AG09309 (cell line): ENCODE results near the gene USP9X.

ENCODE experiments used
- DNase-seq: peaks from one replicate; pipeline ENCODE4 v3.0.0-alpha.2; 2010; ENCODE audit warnings: low read depth
- H3K4me3 ChIP-seq: 2 replicates; pipeline ENCODE4 v1.5.1; 2011; ENCODE audit warnings: mild to moderate bottlenecking, low read depth, low read length, moderate library complexity; ENCODE audit not compliant: control insufficient read depth
- TF ChIP-seq, protein P1 (sequence below): IDR thresholded peaks from 2 replicates; pipeline ENCODE4 v1.5.1; 2011; ENCODE audit warnings: mild to moderate bottlenecking, low read depth, low read length, inconsistent platforms; ENCODE audit not compliant: insufficient read depth, control insufficient read depth; ENCODE audit errors: missing control alignments

The USP9X gene, protein sequence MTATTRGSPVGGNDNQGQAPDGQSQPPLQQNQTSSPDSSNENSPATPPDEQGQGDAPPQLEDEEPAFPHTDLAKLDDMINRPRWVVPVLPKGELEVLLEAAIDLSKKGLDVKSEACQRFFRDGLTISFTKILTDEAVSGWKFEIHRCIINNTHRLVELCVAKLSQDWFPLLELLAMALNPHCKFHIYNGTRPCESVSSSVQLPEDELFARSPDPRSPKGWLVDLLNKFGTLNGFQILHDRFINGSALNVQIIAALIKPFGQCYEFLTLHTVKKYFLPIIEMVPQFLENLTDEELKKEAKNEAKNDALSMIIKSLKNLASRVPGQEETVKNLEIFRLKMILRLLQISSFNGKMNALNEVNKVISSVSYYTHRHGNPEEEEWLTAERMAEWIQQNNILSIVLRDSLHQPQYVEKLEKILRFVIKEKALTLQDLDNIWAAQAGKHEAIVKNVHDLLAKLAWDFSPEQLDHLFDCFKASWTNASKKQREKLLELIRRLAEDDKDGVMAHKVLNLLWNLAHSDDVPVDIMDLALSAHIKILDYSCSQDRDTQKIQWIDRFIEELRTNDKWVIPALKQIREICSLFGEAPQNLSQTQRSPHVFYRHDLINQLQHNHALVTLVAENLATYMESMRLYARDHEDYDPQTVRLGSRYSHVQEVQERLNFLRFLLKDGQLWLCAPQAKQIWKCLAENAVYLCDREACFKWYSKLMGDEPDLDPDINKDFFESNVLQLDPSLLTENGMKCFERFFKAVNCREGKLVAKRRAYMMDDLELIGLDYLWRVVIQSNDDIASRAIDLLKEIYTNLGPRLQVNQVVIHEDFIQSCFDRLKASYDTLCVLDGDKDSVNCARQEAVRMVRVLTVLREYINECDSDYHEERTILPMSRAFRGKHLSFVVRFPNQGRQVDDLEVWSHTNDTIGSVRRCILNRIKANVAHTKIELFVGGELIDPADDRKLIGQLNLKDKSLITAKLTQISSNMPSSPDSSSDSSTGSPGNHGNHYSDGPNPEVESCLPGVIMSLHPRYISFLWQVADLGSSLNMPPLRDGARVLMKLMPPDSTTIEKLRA (N-terminal part only)

DNA sequence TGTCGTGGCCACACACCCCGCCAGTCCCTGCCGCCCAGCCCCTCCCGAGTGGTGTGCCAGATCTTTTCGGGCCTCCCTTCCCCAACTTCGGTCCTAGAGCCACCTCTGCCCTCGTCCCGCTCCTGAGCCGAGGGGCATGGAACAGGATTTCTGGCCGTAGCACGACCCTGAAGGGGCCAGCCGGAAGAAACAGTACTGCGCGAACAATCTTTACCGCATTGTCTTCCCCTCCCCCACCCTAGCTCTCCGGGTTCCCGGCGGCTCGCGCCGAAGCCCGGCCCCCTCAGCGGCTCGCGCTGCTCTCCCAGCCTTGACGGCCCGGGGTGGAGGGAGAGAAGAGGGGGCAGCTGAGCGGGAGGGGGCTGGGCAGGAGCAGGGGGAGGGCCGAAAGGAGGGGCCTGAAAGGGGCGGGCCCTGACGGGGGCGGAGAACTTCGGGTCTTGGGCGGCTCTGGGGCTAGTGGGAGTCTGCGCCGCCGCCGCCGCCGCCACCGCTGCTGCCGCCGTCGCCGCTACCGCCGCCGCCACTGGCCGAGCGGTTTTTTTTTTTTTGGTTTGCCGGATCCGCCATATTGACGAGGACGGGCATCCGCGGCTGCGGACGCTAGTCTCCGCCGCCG is at the start of gene USP9X:
Gene USP9X, plus strand, starts transcription at position 553 of the 619 bp plus-strand sequence. CDS start 38,184 bp downstream, outside the sequence.
- TF ChIP-seq, protein P1, sequence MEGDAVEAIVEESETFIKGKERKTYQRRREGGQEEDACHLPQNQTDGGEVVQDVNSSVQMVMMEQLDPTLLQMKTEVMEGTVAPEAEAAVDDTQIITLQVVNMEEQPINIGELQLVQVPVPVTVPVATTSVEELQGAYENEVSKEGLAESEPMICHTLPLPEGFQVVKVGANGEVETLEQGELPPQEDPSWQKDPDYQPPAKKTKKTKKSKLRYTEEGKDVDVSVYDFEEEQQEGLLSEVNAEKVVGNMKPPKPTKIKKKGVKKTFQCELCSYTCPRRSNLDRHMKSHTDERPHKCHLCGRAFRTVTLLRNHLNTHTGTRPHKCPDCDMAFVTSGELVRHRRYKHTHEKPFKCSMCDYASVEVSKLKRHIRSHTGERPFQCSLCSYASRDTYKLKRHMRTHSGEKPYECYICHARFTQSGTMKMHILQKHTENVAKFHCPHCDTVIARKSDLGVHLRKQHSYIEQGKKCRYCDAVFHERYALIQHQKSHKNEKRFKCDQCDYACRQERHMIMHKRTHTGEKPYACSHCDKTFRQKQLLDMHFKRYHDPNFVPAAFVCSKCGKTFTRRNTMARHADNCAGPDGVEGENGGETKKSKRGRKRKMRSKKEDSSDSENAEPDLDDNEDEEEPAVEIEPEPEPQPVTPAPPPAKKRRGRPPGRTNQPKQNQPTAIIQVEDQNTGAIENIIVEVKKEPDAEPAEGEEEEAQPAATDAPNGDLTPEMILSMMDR = no peak
- DNase-seq = peak; percentile 69
- H3K4me3 ChIP-seq = peak within 1 kb of the TSS; percentile 91

DNA sequence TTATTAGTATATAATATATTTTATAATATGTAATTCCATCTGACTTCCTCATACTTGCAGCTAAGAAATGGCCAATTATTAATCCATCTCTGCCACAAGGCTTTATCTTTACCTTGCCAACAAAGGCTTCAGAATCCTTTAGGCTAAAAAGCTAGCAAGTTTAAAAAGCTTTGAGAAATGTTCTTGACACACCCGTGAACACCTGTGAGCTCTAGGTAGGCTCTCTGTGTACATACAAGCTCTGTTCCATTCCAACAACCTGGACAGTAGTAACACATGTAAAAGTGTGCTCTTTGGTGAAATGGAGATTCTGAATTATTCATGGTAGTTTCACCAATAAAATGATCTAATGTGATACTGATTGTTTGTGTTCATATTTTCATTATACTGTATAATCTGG is 49.7 kb upstream of the USP9X start:
- no peak for DNase-seq
- H3K4me3 ChIP-seq = no peak overlapping the region
- TF ChIP-seq, protein P1 = no peak

DNA sequence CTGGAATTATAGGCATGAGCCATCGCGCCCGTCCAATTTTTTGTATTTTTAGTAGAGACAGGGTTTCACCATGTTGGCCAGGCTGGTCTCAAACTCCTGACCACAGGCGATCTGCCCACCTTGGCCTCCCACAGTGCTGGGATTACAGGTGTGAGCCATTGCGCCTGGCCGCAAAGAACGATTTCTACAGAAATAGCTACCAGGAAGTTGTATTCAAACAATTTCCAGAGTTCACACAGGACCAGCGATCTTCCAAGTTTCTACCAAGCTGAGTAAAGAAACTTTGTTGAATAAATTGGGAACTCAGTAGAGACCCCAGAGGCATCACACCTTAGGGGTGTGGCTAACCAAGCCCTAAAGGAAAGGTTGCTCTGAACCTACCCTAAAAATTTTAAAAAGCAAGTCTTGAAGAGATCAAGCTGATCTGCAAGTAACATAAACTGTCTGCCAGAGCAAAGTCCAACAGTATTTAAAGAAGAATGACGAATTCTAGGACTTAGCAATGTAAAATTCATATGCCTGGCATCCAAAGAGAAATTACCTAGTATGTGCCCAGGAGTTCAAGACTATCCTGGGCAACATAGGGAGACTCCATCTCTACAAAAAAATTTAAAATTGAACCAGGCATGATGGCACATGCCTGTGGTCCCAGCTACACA is 48.4 kb upstream of the USP9X start:
- DNase-seq = no peak

DNA sequence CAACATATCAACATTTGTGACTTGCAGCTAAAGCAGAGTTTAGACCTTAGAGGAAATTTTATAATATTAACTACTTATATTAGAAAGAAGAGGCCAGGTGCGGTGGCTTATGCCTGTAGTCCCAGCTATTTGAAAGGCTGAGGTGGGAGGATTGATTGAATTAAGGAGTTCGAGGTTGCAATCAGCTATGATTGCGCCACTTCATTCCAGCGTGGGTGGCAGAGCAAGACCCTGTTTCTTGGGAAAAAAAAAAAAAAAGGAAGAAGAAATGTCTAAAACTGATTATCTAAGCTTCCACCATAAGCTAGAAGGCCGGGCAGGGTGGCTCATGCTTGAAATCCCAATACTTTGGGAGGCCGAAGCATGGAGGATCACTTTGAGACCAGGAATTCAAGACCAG is 42.0 kb upstream of the USP9X start:
- TF ChIP-seq, protein P1 = no peak
- no peak overlapping the region for H3K4me3 ChIP-seq
- DNase-seq = no peak

More for the DNA sequence above, 48.4 kb upstream of the USP9X start:
- no peak overlapping the region for H3K4me3 ChIP-seq
- TF ChIP-seq, protein P1 = no peak

DNA sequence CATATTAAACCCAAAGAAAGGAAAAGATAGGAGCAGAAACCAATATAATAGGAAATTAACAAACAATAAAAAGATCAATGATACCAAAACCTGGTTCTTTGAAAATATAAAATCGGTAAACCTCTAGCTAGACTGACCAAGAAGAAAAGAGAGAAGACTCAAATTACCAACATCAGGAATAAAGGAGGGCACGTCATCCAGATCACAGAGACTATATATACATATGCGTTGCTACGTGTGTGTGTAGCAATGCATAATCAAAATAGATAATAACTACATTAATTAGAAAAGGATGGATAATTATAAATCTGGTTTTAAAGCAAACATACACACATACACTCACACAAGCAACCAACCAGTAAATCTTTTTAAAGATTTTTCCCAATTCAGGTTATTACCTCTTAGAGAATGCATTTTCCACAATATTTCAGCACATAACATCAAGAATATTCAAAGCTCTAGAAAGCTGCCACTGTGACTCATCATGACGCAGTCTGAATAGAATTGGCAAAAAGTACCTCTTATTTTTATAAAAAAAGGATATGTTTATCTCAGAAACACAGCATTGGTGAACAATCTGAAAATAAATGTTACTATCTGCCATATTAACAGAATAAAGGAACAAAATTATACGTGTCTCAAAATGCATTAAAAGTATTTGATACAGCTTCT is 41.4 kb upstream of the USP9X start:
- TF ChIP-seq, protein P1 = no peak
- H3K4me3 ChIP-seq = no peak overlapping the region
- DNase-seq = no peak
